OCI-LY7 (cell line): ENCODE results near the gene PHB1.

ENCODE experiments used
- CTCF ChIP-seq: fragments of 200-600 bp; sonication (generic); conservative IDR thresholded peaks from 2 replicates; pipeline ENCODE4 v1.5.1; 2014; ENCODE audit warnings: mild to moderate bottlenecking, antibody characterized with exemption, low read length, moderate library complexity, mixed read lengths
- EZH2phosphoT487 ChIP-seq: fragments of 200-600 bp; sonication (generic); IDR thresholded peaks from 2 replicates; pipeline ENCODE4 v1.6.1; 2018; ENCODE audit warnings: low read depth, borderline replicate concordance, mild to moderate bottlenecking, mixed run types, antibody characterized with exemption, low read length, moderate library complexity, mixed read lengths

GRCh38 chr17:49457564-49458535 is 43.2 kb upstream of the PHB1 start:
- TF ChIP-seq CTCF (no peak), EZH2phosphoT487 (no peak)
